Measurements from ENCODE around the gene GPRIN2.
"Not testable (repeated sequence)": the region's sequence is repeated elsewhere in the genome, so short reads cannot be mapped to it uniquely, and the experiment has no call there.

DNA sequence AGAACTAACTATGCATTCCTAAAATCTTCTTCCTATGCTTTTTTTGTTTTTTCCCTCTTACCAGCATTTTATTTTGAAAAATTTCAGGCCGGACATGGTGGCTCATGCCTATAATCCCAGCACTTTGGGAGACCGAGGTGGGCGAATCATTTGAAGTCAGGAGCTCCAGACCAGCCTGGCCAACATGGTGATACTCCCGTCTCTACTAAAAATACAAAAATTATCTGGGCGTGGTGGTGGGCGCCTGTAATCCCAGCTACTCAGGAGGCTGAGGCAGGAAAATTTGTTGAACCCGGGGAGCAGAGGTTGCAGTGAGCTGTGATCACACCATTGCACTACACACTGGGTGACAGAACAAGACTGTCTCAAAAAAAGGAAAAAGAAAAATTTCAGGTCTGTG, 26.7 kb downstream of the GPRIN2 start:
- TF ChIP-seq, protein P1, sequence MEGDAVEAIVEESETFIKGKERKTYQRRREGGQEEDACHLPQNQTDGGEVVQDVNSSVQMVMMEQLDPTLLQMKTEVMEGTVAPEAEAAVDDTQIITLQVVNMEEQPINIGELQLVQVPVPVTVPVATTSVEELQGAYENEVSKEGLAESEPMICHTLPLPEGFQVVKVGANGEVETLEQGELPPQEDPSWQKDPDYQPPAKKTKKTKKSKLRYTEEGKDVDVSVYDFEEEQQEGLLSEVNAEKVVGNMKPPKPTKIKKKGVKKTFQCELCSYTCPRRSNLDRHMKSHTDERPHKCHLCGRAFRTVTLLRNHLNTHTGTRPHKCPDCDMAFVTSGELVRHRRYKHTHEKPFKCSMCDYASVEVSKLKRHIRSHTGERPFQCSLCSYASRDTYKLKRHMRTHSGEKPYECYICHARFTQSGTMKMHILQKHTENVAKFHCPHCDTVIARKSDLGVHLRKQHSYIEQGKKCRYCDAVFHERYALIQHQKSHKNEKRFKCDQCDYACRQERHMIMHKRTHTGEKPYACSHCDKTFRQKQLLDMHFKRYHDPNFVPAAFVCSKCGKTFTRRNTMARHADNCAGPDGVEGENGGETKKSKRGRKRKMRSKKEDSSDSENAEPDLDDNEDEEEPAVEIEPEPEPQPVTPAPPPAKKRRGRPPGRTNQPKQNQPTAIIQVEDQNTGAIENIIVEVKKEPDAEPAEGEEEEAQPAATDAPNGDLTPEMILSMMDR (IDR thresholded peaks at IDR 0.05; ENCODE audit: low read depth, low read length, poor library complexity, severe bottlenecking), result not testable (repeated sequence)
- not testable (repeated sequence) for TF ChIP-seq EZH2phosphoT487 (IDR thresholded peaks at IDR 0.05; ENCODE audit: borderline replicate concordance, low read length)

Data from DOHH2 (cell line).